WTC11 (cell line): ENCODE measurements around the gene LILRA6.

Source experiments
- GABPB1 ChIP-seq: sonication (generic); formaldehyde crosslinking; IDR thresholded peaks from 2 replicates; pipeline ENCODE4 v1.8.1; 2023; ENCODE audit warnings: mild to moderate bottlenecking, missing genetic modification reagents
- NR2C2 ChIP-seq: sonication (generic); formaldehyde crosslinking; IDR thresholded peaks from 2 replicates; pipeline ENCODE4 v1.8.0; 2022; ENCODE audit warnings: mild to moderate bottlenecking, missing genetic modification reagents
- SP1 ChIP-seq: sonication (generic); formaldehyde crosslinking; conservative IDR thresholded peaks from 2 replicates; pipeline ENCODE4 v1.8.1; 2022; ENCODE audit warnings: missing genetic modification reagents
- ZBTB21 ChIP-seq: sonication (generic); formaldehyde crosslinking; IDR thresholded peaks from 2 replicates; pipeline ENCODE4 v1.8.1; 2023; ENCODE audit warnings: mild to moderate bottlenecking, missing genetic modification reagents, borderline replicate concordance
- ZNF423 ChIP-seq: fragments of 250-450 bp; sonication (Bioruptor Pico); IDR thresholded peaks from 2 replicates; pipeline ENCODE4 v2.1.2; 2022; ENCODE audit warnings: mild to moderate bottlenecking, moderate library complexity
- TF ChIP-seq, protein P1 (sequence below): sonication (generic); formaldehyde crosslinking; IDR thresholded peaks from 2 replicates; pipeline ENCODE4 v1.8.1; 2022; ENCODE audit warnings: mild to moderate bottlenecking, moderate library complexity, missing genetic modification reagents

DNA sequence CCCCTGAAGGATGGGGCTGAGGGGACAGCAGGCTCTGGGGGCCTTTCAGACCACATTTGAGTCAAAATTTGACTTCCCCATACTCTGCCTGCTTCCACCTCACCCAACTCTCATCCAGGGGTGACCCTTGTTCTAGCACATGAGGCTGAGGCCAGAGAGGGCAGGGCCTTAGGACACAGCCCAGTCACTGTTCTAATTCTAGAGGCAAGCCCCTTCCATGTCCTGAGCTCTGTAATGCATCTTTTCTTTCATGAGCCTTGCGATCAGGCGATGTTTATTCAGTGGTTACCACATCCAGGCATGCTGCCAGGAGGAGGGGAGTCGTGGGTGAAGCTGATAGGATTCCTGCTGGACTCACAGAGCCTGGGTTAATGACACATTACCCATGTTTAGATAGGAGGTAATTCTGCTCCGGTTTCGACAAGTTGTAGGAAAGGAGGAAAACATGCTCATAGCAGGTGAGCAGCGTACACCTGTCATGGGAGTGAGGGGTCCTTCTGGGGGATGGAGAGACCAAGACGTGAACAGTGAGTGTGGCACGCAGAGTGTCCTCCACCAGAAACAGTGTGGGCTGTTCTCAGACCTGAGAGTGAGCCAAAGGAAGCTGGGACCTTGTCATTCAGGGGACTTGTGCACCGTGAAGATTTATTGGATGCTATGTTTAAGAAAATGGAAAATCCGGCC is 32.6 kb downstream of the LILRA6 start:
- TF ChIP-seq ZNF423 (CRISPR knock-in tag) = no peak
- TF ChIP-seq GABPB1 = peak; percentile 37; the same call in 1 of the 2 replicates
- no peak for TF ChIP-seq ZBTB21 (CRISPR knock-in tag)
- TF ChIP-seq, protein P1, sequence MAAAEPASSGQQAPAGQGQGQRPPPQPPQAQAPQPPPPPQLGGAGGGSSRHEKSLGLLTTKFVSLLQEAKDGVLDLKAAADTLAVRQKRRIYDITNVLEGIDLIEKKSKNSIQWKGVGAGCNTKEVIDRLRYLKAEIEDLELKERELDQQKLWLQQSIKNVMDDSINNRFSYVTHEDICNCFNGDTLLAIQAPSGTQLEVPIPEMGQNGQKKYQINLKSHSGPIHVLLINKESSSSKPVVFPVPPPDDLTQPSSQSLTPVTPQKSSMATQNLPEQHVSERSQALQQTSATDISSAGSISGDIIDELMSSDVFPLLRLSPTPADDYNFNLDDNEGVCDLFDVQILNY = no peak
- no peak for TF ChIP-seq SP1 (CRISPR knock-in tag)
- no peak for TF ChIP-seq NR2C2 (CRISPR knock-in tag)
